Measurements from ENCODE around the gene LRRC10. TPM values are rescaled to one million over a fixed set of nuclear protein-coding genes. Genes with fewer than 3 reads are reported as not detected.
"Not testable (repeated sequence)": the region's sequence is repeated elsewhere in the genome, so short reads cannot be mapped to it uniquely, and the experiment has no call there.

Gene LRRC10
- total RNA-seq, 1 donor: not detected

GRCh38 chr12:69639400-69640016, 28.8 kb upstream of the LRRC10 start:
- no peaks in the 10 kb centered on the region for H3K27me3 ChIP-seq (ENCODE audit: insufficient read depth, low read length)
- no peaks in the 10 kb centered on the region for H3K9me3 ChIP-seq (ENCODE audit: low read depth, low read length)
- no peaks in the 10 kb centered on the region for H3K4me1 ChIP-seq (ENCODE audit: insufficient read depth, low read length)
- no peak overlapping the region for H3K4me3 ChIP-seq (ENCODE audit: low read length)

- Histone ChIP-seq H3K9me3 (ENCODE audit: low read depth, low read length) (no peaks in the 10 kb centered on the region), H3K4me3 (ENCODE audit: low read length) (no peak overlapping the region), H3K4me1 (ENCODE audit: insufficient read depth, low read length) (no peaks in the 10 kb centered on the region), H3K27me3 (ENCODE audit: insufficient read depth, low read length) (no peaks in the 10 kb centered on the region)
Measured at GRCh38 chr12:69633061-69633460, 22.4 kb upstream of the LRRC10 start.

- H3K4me3 ChIP-seq (ENCODE audit: low read length): no peak overlapping the region
- H3K4me1 ChIP-seq (ENCODE audit: insufficient read depth, low read length): no peaks in the 10 kb centered on the region
- H3K9me3 ChIP-seq (ENCODE audit: low read depth, low read length): no peaks in the 10 kb centered on the region
- H3K27me3 ChIP-seq (ENCODE audit: insufficient read depth, low read length): no peaks in the 10 kb centered on the region
Measured at GRCh38 chr12:69630191-69630590, 19.5 kb upstream of the LRRC10 start.

- H3K4me1 ChIP-seq (ENCODE audit: insufficient read depth, low read length): no peaks in the 10 kb centered on the region
- no peaks in the 10 kb centered on the region for H3K27me3 ChIP-seq (ENCODE audit: insufficient read depth, low read length)
Measured at GRCh38 chr12:69627501-69627900, 16.8 kb upstream of the LRRC10 start.

GRCh38 chr12:69623970-69624369, 13.3 kb upstream of the LRRC10 start:
- Histone ChIP-seq H3K4me1 (ENCODE audit: insufficient read depth, low read length) (no peaks in the 10 kb centered on the region), H3K4me3 (ENCODE audit: low read length) (no peak overlapping the region), H3K9me3 (ENCODE audit: low read depth, low read length) (no peaks in the 10 kb centered on the region), H3K27me3 (ENCODE audit: insufficient read depth, low read length) (no peaks in the 10 kb centered on the region)

More at GRCh38 chr12:69627501-69627900, 16.8 kb upstream of the LRRC10 start:
- no peak overlapping the region for H3K4me3 ChIP-seq (ENCODE audit: low read length)
- H3K9me3 ChIP-seq (ENCODE audit: low read depth, low read length): no peaks in the 10 kb centered on the region

- no peaks in the 10 kb centered on the region for H3K9me3 ChIP-seq (ENCODE audit: low read depth, low read length)
- H3K27me3 ChIP-seq (ENCODE audit: insufficient read depth, low read length): no peaks in the 10 kb centered on the region
- H3K4me3 ChIP-seq (ENCODE audit: low read length): no peak overlapping the region
- no peaks in the 10 kb centered on the region for H3K4me1 ChIP-seq (ENCODE audit: insufficient read depth, low read length)
Measured at GRCh38 chr12:69621551-69621950, 10.8 kb upstream of the LRRC10 start.

GRCh38 chr12:69620921-69621320, 10.2 kb upstream of the LRRC10 start:
- Histone ChIP-seq H3K27me3 (ENCODE audit: insufficient read depth, low read length) (no peaks in the 10 kb centered on the region), H3K9me3 (ENCODE audit: low read depth, low read length) (no peaks in the 10 kb centered on the region), H3K4me3 (ENCODE audit: low read length) (no peak overlapping the region), H3K4me1 (ENCODE audit: insufficient read depth, low read length) (no peaks in the 10 kb centered on the region)

GRCh38 chr12:69620077-69620476, 9.4 kb upstream of the LRRC10 start:
- Histone ChIP-seq H3K27me3 (ENCODE audit: insufficient read depth, low read length) (no peaks in the 10 kb centered on the region), H3K4me3 (ENCODE audit: low read length) (no peak overlapping the region), H3K4me1 (ENCODE audit: insufficient read depth, low read length) (no peaks in the 10 kb centered on the region), H3K9me3 (ENCODE audit: low read depth, low read length) (no peaks in the 10 kb centered on the region)

GRCh38 chr12:69619050-69619449, 8.3 kb upstream of the LRRC10 start:
- Histone ChIP-seq H3K27me3 (ENCODE audit: insufficient read depth, low read length) (no peaks in the 10 kb centered on the region), H3K4me3 (ENCODE audit: low read length) (no peak overlapping the region), H3K9me3 (ENCODE audit: low read depth, low read length) (no peaks in the 10 kb centered on the region), H3K4me1 (ENCODE audit: insufficient read depth, low read length) (no peaks in the 10 kb centered on the region)

GRCh38 chr12:69616025-69616424, 5.3 kb upstream of the LRRC10 start:
- no peaks in the 10 kb centered on the region for H3K9me3 ChIP-seq (ENCODE audit: low read depth, low read length)
- no peaks in the 10 kb centered on the region for H3K27me3 ChIP-seq (ENCODE audit: insufficient read depth, low read length)
- no peaks in the 10 kb centered on the region for H3K4me1 ChIP-seq (ENCODE audit: insufficient read depth, low read length)
- H3K4me3 ChIP-seq (ENCODE audit: low read length): no peak overlapping the region

GRCh38 chr12:69613351-69613750, 2.6 kb upstream of the LRRC10 start:
- no peaks in the 10 kb centered on the region for H3K9me3 ChIP-seq (ENCODE audit: low read depth, low read length)
- no peaks in the 10 kb centered on the region for H3K4me1 ChIP-seq (ENCODE audit: insufficient read depth, low read length)
- no peaks in the 10 kb centered on the region for H3K27me3 ChIP-seq (ENCODE audit: insufficient read depth, low read length)
- no peak overlapping the region for H3K4me3 ChIP-seq (ENCODE audit: low read length)

GRCh38 chr12:69610126-69610525, 581 bp downstream of the LRRC10 start:
- Histone ChIP-seq H3K4me1 (ENCODE audit: insufficient read depth, low read length) (no peaks in the 10 kb centered on the region), H3K27me3 (ENCODE audit: insufficient read depth, low read length) (no peaks in the 10 kb centered on the region), H3K4me3 (ENCODE audit: low read length) (no peak overlapping the region), H3K9me3 (ENCODE audit: low read depth, low read length) (no peaks in the 10 kb centered on the region)

- H3K4me1 ChIP-seq (ENCODE audit: insufficient read depth, low read length): no peaks in the 10 kb centered on the region
- H3K4me3 ChIP-seq (ENCODE audit: low read length): no peak overlapping the region
- H3K27me3 ChIP-seq (ENCODE audit: insufficient read depth, low read length): no peaks in the 10 kb centered on the region
- no peaks in the 10 kb centered on the region for H3K9me3 ChIP-seq (ENCODE audit: low read depth, low read length)
Measured at GRCh38 chr12:69608114-69608513, 2.6 kb downstream of the LRRC10 start.

- H3K4me1 ChIP-seq (ENCODE audit: insufficient read depth, low read length); H3K4me3 ChIP-seq (ENCODE audit: low read length); H3K9me3 ChIP-seq (ENCODE audit: low read depth, low read length); H3K27me3 ChIP-seq (ENCODE audit: insufficient read depth, low read length): not testable (repeated sequence)
Measured at GRCh38 chr12:69604275-69604674, 6.4 kb downstream of the LRRC10 start.

GRCh38 chr12:69603556-69603955, 7.2 kb downstream of the LRRC10 start:
- H3K4me1 ChIP-seq (ENCODE audit: insufficient read depth, low read length); H3K27me3 ChIP-seq (ENCODE audit: insufficient read depth, low read length); H3K9me3 ChIP-seq (ENCODE audit: low read depth, low read length); H3K4me3 ChIP-seq (ENCODE audit: low read length): not testable (repeated sequence)

- Histone ChIP-seq H3K27me3 (ENCODE audit: insufficient read depth, low read length) (no peaks in the 10 kb centered on the region), H3K4me1 (ENCODE audit: insufficient read depth, low read length) (no peaks in the 10 kb centered on the region), H3K9me3 (ENCODE audit: low read depth, low read length) (no peaks in the 10 kb centered on the region), H3K4me3 (ENCODE audit: low read length) (no peak overlapping the region)
Measured at GRCh38 chr12:69602954-69603353, 7.8 kb downstream of the LRRC10 start.
